GM19238 (cell line): ENCODE measurements around the gene NKD1.
A peak's percentile ranks its signal among the peaks of the same experiment; 100 is the strongest.
"Not testable (repeated sequence)": the region's sequence is repeated elsewhere in the genome, so short reads cannot be mapped to it uniquely, and the experiment has no call there.

Experiments
- DNase-seq: peaks from one replicate; pipeline ENCODE4 v3.0.0; 2011; ENCODE audit warnings: low spot score; ENCODE audit not compliant: insufficient read length

Gene NKD1

DNA sequence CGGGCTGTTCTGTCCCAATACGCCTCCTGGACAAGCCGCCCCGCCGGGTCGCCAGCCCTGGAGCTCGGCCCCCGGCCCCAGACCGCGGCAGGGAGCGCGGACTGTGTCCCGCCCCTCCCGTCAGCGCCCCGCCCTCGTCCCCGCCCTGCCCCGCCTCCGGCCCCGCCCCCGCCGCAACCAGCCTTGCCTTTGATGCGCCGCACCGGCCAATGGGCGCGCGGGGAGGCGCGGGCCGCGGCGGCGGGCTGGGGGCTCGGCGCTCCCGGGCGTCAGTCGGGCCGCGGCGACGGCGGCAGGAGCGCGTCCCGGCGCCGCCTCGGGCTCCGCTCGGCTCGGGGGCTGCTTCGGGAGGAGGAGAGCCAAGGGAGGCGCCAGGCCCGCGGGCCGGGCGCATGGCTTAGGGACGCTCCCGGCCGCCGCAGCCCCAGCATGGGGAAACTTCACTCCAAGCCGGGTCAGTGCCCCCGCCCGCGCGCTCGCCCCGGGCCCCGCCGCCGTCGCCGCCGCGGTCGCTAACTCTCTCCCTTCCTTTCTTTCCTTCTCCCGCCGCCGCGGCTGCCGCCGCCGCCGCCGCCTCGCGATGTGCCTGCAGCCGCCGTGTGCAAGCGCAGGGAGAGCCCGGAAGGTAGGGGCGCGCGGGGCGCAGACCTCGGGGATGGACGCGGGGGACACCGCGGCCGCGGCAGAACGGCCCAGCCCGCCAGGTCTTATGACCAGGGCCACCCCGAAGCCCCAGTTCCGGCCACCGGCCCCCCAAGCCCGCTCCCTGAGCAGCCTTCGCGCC, at the start of gene NKD1:
TSS of gene NKD1 (plus strand) at position 272 of the 784 bp plus-strand sequence. CDS start at position 430, 158 bp downstream.
- DNase-seq: peak; percentile 91

DNA sequence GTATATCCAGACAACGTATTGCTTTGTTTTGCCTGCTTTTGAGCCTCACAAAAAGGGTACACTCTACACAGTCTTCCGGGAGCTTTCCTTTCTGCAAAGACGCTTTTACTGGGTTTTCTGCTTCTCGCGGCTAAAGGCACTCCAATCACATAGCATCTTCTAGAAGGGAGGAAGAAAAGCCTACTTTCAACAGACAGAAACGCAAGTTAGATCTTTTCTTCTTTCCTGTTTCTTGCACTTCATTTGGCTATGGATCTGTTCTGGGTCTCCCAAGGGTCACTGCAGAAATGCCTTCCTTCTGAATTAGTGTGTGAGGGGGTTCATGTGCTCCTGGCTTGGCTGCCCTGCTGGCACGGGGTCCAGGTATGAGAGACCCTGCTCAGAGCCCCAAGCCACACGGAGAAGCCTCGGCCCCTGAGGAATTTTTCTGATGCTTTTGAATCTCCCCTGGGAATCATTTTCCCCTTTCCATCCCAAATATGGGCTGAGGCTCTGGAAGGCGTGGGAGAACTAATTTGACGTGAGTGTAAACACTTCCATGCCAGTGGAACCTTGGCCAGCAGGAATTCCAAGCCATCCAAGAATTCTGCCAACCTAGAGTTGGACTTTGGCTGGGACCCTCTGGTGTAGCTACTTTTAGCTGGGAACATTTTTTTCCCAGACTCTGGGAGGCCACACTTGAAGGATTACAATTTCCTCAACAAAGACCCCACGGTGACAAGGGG, 49.6 kb upstream of the NKD1 start:
- DNase-seq: no peak

DNA sequence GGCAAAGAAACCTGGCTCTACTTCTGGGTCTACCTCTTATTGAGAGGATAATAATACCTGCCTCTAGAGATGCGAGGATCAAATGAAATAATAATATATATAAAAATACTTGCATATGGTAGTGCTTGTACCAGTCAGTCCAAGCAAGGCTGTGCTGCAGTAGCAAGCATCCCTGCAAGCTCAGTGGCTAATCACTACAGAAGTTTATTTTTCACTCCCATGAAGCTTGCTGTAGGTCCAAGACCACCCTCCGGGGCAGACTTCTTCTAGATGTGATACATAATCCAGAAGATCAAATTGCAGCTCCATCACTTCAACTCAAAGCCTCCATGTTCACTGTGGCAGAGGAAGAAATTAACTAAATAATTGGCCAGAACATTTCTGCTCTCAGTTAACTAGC, 48.9 kb upstream of the NKD1 start:
- DNase-seq: no peak

GRCh38 chr16:50500171-50500874, 47.9 kb upstream of the NKD1 start:
- DNase-seq: no peak

GRCh38 chr16:50501251-50501650, 46.9 kb upstream of the NKD1 start:
- no peak for DNase-seq

- no peak for DNase-seq
Observed at GRCh38 chr16:50501986-50502615, 46.1 kb upstream of the NKD1 start.

DNA sequence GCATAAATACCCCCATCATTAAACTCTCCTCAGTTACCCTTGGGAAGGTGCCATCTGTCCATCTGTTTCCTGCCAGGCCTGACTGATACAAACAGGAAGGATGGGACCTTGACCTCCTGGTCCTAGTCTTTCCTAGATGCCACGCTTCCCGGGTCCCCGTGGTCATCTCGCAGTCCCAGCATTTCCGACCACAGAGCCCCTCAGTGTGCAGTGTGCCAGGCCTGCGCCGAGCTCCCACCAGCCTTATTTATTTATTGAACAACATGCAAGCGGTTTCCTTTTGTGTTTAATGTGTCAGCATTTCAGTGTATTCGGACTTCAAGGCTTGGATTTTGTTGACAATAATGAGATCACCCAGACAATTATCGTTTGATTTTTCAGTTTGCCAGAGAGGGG, 45.6 kb upstream of the NKD1 start:
- DNase-seq: no peak

DNA sequence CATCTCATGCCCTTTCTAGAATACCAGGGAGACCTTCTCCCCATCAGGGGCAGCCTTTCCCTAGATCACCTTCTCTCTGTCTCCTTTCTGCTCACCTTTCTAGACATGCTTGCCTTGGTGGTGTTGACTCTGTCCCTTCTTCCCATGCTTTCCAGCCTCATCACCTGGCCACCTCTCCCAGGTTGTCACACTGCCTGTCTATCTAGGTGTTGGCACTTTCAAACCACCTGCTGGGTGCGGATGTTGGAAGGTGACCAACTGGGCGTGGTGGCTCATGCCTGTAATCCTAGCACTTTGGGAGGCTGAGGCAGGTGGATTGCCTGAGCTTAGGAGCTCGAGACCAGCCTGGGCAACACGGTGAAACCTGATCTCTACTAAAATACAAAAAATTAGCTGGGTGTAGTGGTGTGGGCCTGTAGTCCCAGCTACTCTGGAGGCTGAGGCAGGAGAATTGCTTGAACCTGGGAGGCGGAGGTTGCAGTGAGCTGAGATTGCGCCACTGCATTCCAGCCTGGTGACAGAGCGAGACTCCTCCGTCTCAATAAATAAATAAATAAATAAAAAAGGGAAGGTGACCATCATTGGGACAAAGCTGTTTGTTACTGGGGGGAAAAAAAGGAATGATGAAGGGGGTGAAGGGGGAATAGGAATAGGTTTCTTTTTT, 44.2 kb upstream of the NKD1 start:
- DNase-seq: not testable (repeated sequence)

- no peak for DNase-seq
Observed at GRCh38 chr16:50505115-50505514, 43.1 kb upstream of the NKD1 start.

- DNase-seq: no peak
Observed at GRCh38 chr16:50505714-50506542, 42.3 kb upstream of the NKD1 start.

GRCh38 chr16:50506543-50506937, 41.7 kb upstream of the NKD1 start:
- DNase-seq: no peak

DNA sequence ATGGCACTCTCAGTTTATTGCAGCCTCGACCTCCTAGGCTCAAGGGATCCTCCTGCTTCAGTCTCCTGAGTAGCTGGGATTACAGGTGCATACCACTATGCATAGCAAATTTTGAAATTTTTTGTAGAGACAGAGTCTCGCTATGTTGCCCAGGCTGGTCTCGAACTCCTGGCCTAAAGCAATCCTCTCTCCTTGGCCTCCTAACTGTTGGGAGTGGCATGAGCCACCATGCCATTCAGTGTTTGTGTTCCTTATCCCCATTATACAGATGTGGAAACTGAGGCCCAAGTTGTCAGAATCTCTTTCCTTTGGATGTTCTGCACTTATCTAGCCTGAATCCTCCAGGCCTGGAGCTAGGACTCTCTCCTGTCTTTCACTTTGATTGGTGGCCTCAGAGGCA, 40.8 kb upstream of the NKD1 start:
- DNase-seq: no peak

DNA sequence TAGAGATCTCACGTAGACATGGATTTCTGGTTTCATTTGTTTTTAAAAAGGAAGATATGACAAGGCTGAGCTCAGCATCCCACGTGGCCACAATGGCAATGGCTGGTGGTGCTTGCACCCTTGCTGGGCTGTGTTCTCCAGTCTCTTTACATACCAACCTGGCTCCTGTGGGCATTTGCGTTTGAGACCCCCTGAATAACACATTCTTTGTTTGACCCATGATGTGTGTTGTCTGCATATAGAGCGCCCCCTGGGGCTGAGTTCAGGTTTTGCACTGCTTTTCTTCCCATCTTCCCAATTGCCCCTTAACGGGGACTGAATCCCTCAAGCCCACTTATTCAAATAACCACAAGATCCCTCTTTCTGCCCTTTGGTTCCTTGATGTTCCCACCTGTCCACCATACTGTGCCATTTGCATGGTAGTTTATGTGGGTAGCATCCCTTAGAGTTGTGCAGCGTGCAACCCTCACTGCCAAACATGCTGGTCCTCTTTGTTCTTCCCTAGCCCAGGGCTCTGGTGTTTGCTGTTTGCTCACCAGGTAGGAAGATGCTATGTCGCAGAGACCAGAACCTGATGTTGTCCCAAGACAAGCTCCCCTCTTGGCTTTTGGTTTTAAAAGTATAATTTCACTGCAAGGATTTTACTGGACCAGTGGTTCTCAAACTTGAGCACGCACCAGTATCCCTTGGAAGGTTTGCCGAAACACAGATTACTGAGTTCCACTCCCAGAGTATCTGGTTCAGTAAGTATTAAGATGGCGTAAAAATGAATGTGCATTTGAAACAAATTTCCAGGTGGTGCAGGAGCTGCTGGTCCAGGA, 38.5 kb upstream of the NKD1 start:
- DNase-seq: no peak

DNA sequence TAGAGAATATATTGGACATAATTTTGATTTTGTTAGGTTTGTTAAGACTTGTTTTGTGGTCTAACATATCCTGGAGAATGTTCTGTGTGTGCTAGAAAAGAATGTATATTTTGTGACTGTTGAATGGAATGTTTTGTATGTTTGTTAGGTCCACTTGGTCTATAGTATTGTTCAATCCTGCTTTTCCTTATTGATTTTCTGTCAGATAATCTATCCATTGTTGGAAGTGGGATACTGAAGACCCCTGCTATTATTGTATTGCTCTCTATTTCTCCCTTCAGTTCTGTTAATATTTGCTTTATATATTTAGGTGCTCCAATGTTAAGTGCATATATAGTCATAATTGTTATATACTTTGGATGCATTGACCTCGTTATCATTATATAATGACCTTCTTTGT, 33.0 kb upstream of the NKD1 start:
- no peak for DNase-seq

- no peak for DNase-seq
Observed at GRCh38 chr16:50516401-50516800, 31.8 kb upstream of the NKD1 start.

DNA sequence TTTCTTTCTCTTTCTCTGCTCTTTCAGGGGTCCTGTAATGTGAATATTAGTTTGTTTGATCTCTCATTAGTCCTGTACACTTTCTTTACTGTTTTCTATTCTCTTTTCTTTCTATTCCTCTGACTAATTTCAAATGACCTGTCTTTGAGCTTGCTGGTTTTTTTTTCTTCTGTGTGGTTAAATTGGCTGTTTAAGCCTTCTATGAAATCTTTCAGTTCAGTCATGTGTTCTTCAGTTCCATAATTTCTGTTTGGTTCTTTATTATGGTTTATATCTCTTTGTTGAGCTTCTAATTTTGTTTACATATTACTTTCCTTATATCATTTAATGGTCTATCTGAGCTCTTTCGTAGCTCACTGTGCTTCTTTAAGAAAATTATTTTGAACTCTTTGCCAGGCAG, 31.3 kb upstream of the NKD1 start:
- DNase-seq: no peak

DNA sequence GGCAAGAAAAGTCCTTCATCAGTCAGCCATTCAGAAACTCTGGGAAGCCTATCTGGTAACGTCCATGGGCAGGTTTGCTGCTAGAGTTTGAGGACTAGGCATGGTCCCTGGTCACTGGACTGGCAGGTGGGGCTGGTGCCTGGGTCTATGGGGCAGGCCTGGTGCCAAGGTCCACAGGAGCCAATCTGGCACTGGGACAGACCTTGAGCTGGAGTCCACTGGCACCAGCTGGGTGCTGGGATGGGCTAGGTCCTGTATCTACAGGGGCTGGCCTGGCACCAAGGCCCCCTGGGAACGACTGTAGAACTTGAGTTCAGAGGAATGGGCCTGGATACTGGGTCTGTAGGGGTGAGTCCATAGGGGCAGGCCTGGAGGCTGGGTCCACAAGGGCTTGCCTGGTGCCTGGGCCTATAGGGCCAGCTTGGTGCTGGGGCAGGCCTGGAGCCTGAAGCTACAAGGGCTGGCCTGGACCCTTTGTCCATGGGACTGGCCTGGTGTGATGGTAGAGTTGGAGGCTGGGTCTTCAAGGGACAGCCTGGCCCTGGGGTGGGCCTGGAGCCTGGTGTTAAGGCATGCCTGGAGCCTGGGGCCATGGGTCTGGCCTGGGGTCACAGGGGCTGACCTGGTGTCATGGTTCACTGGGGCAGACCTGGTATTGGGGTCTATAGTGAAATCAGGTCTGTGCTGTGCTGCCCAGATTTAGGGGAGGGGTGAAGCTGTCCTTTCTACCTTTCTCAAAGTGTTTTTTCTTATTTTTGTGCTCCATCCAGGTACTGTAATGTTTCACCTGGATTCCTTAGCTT, 30.5 kb upstream of the NKD1 start:
- DNase-seq: no peak

DNA sequence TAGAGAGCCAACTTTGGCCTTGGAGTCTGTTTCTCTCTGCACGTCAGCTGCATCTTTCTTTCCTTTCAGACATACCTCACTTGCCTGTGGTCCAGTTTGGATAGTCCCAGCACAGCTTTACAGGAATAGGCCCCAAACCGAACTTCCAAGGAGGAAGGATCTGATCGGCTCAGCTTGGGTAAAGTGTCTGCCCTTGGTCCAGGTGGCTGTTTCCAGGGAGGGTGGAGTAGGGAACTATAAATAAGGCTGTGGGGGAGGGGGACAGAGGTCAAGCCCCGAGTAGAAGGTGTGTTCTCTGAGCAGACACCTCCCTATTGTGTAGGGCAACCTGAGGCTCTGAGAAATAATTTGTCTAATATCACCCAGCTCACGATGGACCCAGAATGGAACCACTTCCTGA, 29.2 kb upstream of the NKD1 start:
- no peak for DNase-seq

- DNase-seq: no peak
Observed at GRCh38 chr16:50519602-50520001, 28.6 kb upstream of the NKD1 start.
